ENCODE results near the gene CST7.

DNA sequence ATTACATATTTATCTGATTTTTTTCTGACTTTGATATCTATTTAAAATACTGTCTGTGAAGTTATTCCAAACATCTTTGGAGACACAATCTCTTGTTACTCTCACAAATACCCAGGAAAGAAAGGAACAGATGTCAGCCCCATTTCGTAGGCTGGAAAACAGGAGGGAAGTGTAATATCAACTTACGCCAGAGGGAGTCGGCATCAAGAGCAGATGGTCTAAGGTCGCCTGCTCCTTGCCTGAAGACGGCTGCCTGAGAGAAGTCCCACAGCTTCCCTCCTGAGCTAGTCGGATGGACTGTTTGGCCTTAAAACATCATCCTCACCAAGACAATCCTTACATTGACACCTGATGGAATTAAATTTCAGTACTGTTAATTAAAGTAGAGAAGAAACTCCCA, 13.4 kb downstream of the CST7 start:
- TF ChIP-seq, protein P1, sequence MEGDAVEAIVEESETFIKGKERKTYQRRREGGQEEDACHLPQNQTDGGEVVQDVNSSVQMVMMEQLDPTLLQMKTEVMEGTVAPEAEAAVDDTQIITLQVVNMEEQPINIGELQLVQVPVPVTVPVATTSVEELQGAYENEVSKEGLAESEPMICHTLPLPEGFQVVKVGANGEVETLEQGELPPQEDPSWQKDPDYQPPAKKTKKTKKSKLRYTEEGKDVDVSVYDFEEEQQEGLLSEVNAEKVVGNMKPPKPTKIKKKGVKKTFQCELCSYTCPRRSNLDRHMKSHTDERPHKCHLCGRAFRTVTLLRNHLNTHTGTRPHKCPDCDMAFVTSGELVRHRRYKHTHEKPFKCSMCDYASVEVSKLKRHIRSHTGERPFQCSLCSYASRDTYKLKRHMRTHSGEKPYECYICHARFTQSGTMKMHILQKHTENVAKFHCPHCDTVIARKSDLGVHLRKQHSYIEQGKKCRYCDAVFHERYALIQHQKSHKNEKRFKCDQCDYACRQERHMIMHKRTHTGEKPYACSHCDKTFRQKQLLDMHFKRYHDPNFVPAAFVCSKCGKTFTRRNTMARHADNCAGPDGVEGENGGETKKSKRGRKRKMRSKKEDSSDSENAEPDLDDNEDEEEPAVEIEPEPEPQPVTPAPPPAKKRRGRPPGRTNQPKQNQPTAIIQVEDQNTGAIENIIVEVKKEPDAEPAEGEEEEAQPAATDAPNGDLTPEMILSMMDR (IDR thresholded peaks at IDR 0.05): no peak
- no peak for TF ChIP-seq POLR2A (IDR thresholded peaks at IDR 0.05)
